Activated CD8-positive, alpha-beta memory T cell treated with anti-CD3 and anti-CD28 coated beads, Interleukin-2, amount 10 ng/mL, durations not matched to agents 7 days and 5 days (primary cell): Measurements from ENCODE around the gene SALL1. TPM values are rescaled to one million over a fixed set of nuclear protein-coding genes. Genes with fewer than 3 reads are reported as not detected.
A peak's percentile ranks its signal among the peaks of the same experiment; 100 is the strongest.

ENCODE experiments used
- ATAC-seq: fragments of 150-1000 bp; cut with Tn5 transposase; one replicate; pipeline ENCODE4 v1.10.0; 2021; ENCODE audit warnings: moderate library complexity
- CTCF ChIA-PET: fragments of 350-600 bp; sonication (Branson Sonifier 250); formaldehyde crosslinking; loops from one replicate; lab custom pipeline; 2021; ENCODE audit warnings: antibody characterized with exemption; lab: Charles Lee
- DNase-seq: peaks from one replicate; pipeline ENCODE4 v3.0.0-alpha.2; 2020
- H3K27ac Mint-ChIP-seq: one replicate; pipeline ENCODE4 v1.8.0; 2021; ENCODE audit warnings: mild to moderate bottlenecking, mixed read lengths
- H3K27me3 Mint-ChIP-seq: one replicate; pipeline ENCODE4 v1.8.0; 2021; ENCODE audit warnings: mixed read lengths
- H3K36me3 Mint-ChIP-seq: one replicate; pipeline ENCODE4 v1.8.0; 2021; ENCODE audit warnings: mild to moderate bottlenecking, mixed read lengths
- H3K4me1 Mint-ChIP-seq: one replicate; pipeline ENCODE4 v1.8.0; 2021; ENCODE audit warnings: mixed read lengths
- H3K4me3 Mint-ChIP-seq: one replicate; pipeline ENCODE4 v1.8.0; 2021; ENCODE audit warnings: mild to moderate bottlenecking, moderate library complexity, mixed read lengths
- H3K9me3 Mint-ChIP-seq: one replicate; pipeline ENCODE4 v1.8.0; 2022; ENCODE audit warnings: low read depth, mixed read lengths
- total RNA-seq, 2 experiments: library from RNA; stranded (reverse); gene quantifications; one replicate each; pipeline ENCODE4 v1.2.3, GENCODE V29; 2021

SALL1 gene
- total RNA-seq = not detected

- DNase-seq = no peak
- Mint-ChIP-seq H3K4me1 (no peaks in the 10 kb centered on the region), H3K9me3 (peaks cover 3% of the 10 kb centered on the region), H3K4me3 (no peak within 1 kb of the TSS), H3K27ac (peak within 1 kb of the TSS; percentile 43), H3K27me3 (peaks cover 80% of the 10 kb centered on the region), H3K36me3 (peaks cover 11% of the 10 kb centered on the region)
- CTCF ChIA-PET = no interaction called here
- no peak for ATAC-seq
Measured at GRCh38 chr16:51150888-51151320, at the start of gene SALL1. SALL1 (minus strand) TSS chr16:51151270; CDS start chr16:51151241, 29 bp downstream.

GRCh38 chr16:51200793-51201192 lies 49.7 kb upstream of the SALL1 start:
- CTCF ChIA-PET = no interaction called here
- no peaks in the 10 kb centered on the region for H3K36me3 Mint-ChIP-seq
- no peak for ATAC-seq
- H3K4me3 Mint-ChIP-seq = no peak overlapping the region
- DNase-seq = no peak
- H3K27me3 Mint-ChIP-seq = no peaks in the 10 kb centered on the region
- H3K9me3 Mint-ChIP-seq = peaks cover 7% of the 10 kb centered on the region
- no peak overlapping the region for H3K27ac Mint-ChIP-seq
- H3K4me1 Mint-ChIP-seq = no peaks in the 10 kb centered on the region

GRCh38 chr16:51197953-51198748 lies 47.1 kb upstream of the SALL1 start:
- ATAC-seq (no peak), DNase-seq (no peak)
- H3K27me3 Mint-ChIP-seq = no peaks in the 10 kb centered on the region
- H3K36me3 Mint-ChIP-seq = no peaks in the 10 kb centered on the region
- CTCF ChIA-PET = no interaction called here
- no peak overlapping the region for H3K27ac Mint-ChIP-seq
- peaks cover 5% of the 10 kb centered on the region for H3K9me3 Mint-ChIP-seq
- H3K4me1 Mint-ChIP-seq = no peaks in the 10 kb centered on the region
- H3K4me3 Mint-ChIP-seq = no peak overlapping the region

GRCh38 chr16:51193879-51194278 lies 42.8 kb upstream of the SALL1 start:
- Mint-ChIP-seq H3K36me3 (no peaks in the 10 kb centered on the region), H3K9me3 (no peaks in the 10 kb centered on the region), H3K4me3 (no peak overlapping the region), H3K27ac (no peak overlapping the region), H3K27me3 (no peaks in the 10 kb centered on the region), H3K4me1 (no peaks in the 10 kb centered on the region)
- DNase-seq = no peak
- CTCF ChIA-PET = no interaction called here
- ATAC-seq = no peak

- no peaks in the 10 kb centered on the region for H3K4me1 Mint-ChIP-seq
- ATAC-seq (no peak), DNase-seq (no peak)
- CTCF ChIA-PET = no interaction called here
- H3K27me3 Mint-ChIP-seq = no peaks in the 10 kb centered on the region
- no peaks in the 10 kb centered on the region for H3K36me3 Mint-ChIP-seq
- H3K4me3 Mint-ChIP-seq = no peak overlapping the region
- no peak overlapping the region for H3K27ac Mint-ChIP-seq
- H3K9me3 Mint-ChIP-seq = no peaks in the 10 kb centered on the region
Measured at GRCh38 chr16:51184702-51185433, 33.8 kb upstream of the SALL1 start.

- Mint-ChIP-seq H3K9me3 (no peaks in the 10 kb centered on the region), H3K4me3 (no peak overlapping the region), H3K27ac (no peak overlapping the region), H3K36me3 (no peaks in the 10 kb centered on the region), H3K27me3 (no peaks in the 10 kb centered on the region), H3K4me1 (no peaks in the 10 kb centered on the region)
- DNase-seq (no peak), ATAC-seq (no peak)
- CTCF ChIA-PET = no interaction called here
Measured at GRCh38 chr16:51181503-51181811, 30.4 kb upstream of the SALL1 start.

GRCh38 chr16:51180719-51181502 lies 29.8 kb upstream of the SALL1 start:
- no peak for DNase-seq
- H3K4me3 Mint-ChIP-seq = no peak overlapping the region
- H3K36me3 Mint-ChIP-seq = no peaks in the 10 kb centered on the region
- no peaks in the 10 kb centered on the region for H3K9me3 Mint-ChIP-seq
- CTCF ChIA-PET = no interaction called here
- H3K4me1 Mint-ChIP-seq = no peaks in the 10 kb centered on the region
- no peak for ATAC-seq
- no peak overlapping the region for H3K27ac Mint-ChIP-seq
- no peaks in the 10 kb centered on the region for H3K27me3 Mint-ChIP-seq

GRCh38 chr16:51175081-51175480 lies 24.0 kb upstream of the SALL1 start:
- peaks cover 2% of the 10 kb centered on the region for H3K9me3 Mint-ChIP-seq
- H3K36me3 Mint-ChIP-seq = no peaks in the 10 kb centered on the region
- no peak for ATAC-seq

GRCh38 chr16:51172368-51172767 lies 21.3 kb upstream of the SALL1 start:
- Mint-ChIP-seq H3K36me3 (no peaks in the 10 kb centered on the region), H3K4me1 (no peaks in the 10 kb centered on the region), H3K4me3 (no peak overlapping the region), H3K27me3 (no peaks in the 10 kb centered on the region), H3K27ac (no peak overlapping the region), H3K9me3 (peaks cover 2% of the 10 kb centered on the region)
- no peak for ATAC-seq
- CTCF ChIA-PET = no interaction called here
- DNase-seq = no peak

More at GRCh38 chr16:51175081-51175480, 24.0 kb upstream of the SALL1 start:
- H3K4me1 Mint-ChIP-seq = no peaks in the 10 kb centered on the region
- CTCF ChIA-PET = no interaction called here
- no peak overlapping the region for H3K27ac Mint-ChIP-seq
- no peak for DNase-seq
- no peak overlapping the region for H3K4me3 Mint-ChIP-seq
- no peaks in the 10 kb centered on the region for H3K27me3 Mint-ChIP-seq

- H3K4me3 Mint-ChIP-seq = no peak overlapping the region
- no peak overlapping the region for H3K27ac Mint-ChIP-seq
- H3K27me3 Mint-ChIP-seq = no peaks in the 10 kb centered on the region
- ATAC-seq (no peak), DNase-seq (no peak)
- H3K36me3 Mint-ChIP-seq = no peaks in the 10 kb centered on the region
- peaks cover 2% of the 10 kb centered on the region for H3K9me3 Mint-ChIP-seq
- CTCF ChIA-PET = interaction anchor here (1.4 kb wide), 1 partner anchor 10 kb away, joined by 3 read pairs; no protein-coding TSS in a partner anchor
- no peaks in the 10 kb centered on the region for H3K4me1 Mint-ChIP-seq
Measured at GRCh38 chr16:51168755-51169154, 17.7 kb upstream of the SALL1 start.

GRCh38 chr16:51167170-51167895 lies 16.3 kb upstream of the SALL1 start:
- DNase-seq (no peak), ATAC-seq (no peak)
- no peaks in the 10 kb centered on the region for H3K4me1 Mint-ChIP-seq
- no peaks in the 10 kb centered on the region for H3K27me3 Mint-ChIP-seq
- no peak overlapping the region for H3K27ac Mint-ChIP-seq
- no peak overlapping the region for H3K4me3 Mint-ChIP-seq
- no peaks in the 10 kb centered on the region for H3K36me3 Mint-ChIP-seq
- peaks cover 2% of the 10 kb centered on the region for H3K9me3 Mint-ChIP-seq
- CTCF ChIA-PET = interaction anchor here (1.4 kb wide), 1 partner anchor 12 kb away, joined by 3 read pairs; no protein-coding TSS in a partner anchor

GRCh38 chr16:51166541-51166940 lies 15.5 kb upstream of the SALL1 start:
- CTCF ChIA-PET = no interaction called here
- ATAC-seq (no peak), DNase-seq (no peak)
- no peaks in the 10 kb centered on the region for H3K4me1 Mint-ChIP-seq
- H3K4me3 Mint-ChIP-seq = no peak overlapping the region
- no peaks in the 10 kb centered on the region for H3K27me3 Mint-ChIP-seq
- H3K36me3 Mint-ChIP-seq = no peaks in the 10 kb centered on the region
- H3K27ac Mint-ChIP-seq = no peak overlapping the region
- peaks cover 2% of the 10 kb centered on the region for H3K9me3 Mint-ChIP-seq

- peaks cover 2% of the 10 kb centered on the region for H3K9me3 Mint-ChIP-seq
- DNase-seq = no peak
- CTCF ChIA-PET = no interaction called here
- no peaks in the 10 kb centered on the region for H3K4me1 Mint-ChIP-seq
- no peaks in the 10 kb centered on the region for H3K36me3 Mint-ChIP-seq
- no peak for ATAC-seq
- H3K4me3 Mint-ChIP-seq = no peak overlapping the region
- H3K27me3 Mint-ChIP-seq = no peaks in the 10 kb centered on the region
- no peak overlapping the region for H3K27ac Mint-ChIP-seq
Measured at GRCh38 chr16:51166091-51166490, 15.0 kb upstream of the SALL1 start.
